Peyer's patch (tissue), 4 donors: ENCODE measurements around the gene CLASP2. TPM values are rescaled to one million over a fixed set of nuclear protein-coding genes. Genes with fewer than 3 reads are reported as not detected.

Experiments
- DNase-seq, 3 donors: peaks; one replicate each; pipeline ENCODE4 v3.0.0-alpha.2; 2017 to 2019
- H3K27ac ChIP-seq, 4 donors: fragments of 200-600 bp; sonication (generic); one replicate each; pipeline ENCODE4 v1.5.1; 2016 to 2019
- H3K27me3 ChIP-seq, 2 donors: fragments of 200-600 bp; sonication (generic); one replicate each; pipeline ENCODE4 v1.5.1; 2019
- H3K36me3 ChIP-seq, 3 donors: fragments of 200-600 bp; sonication (generic); one replicate each; pipeline ENCODE4 v1.5.1; 2016 to 2019
- H3K4me1 ChIP-seq, 4 donors: fragments of 200-600 bp; sonication (generic); one replicate each; pipeline ENCODE4 v1.5.1; 2016 to 2019
- H3K4me3 ChIP-seq, 4 donors: fragments of 200-600 bp; sonication (generic); 1 replicate in 3 of 4; 2 replicates in 1 of 4; pipeline ENCODE4 v1.5.1; 2016 to 2019; ENCODE audit warnings: mild to moderate bottlenecking in 1 of 4
- H3K9me3 ChIP-seq, 4 donors: fragments of 200-600 bp; sonication (generic); one replicate each; pipeline ENCODE4 v1.5.1; 2016 to 2019; ENCODE audit warnings: mild to moderate bottlenecking in 1 of 4
- CTCF ChIP-seq, 6 experiments: fragments of 450-650 bp in 4 of 6; fragments of 200-600 bp in 2 of 6; sonication (generic) in 1 of 6; IDR thresholded peaks; one replicate each; pipeline ENCODE4 v1.5.1; 2017 to 2019; ENCODE audit warnings: antibody characterized with exemption in 6 of 6, mild to moderate bottlenecking in 3 of 6, moderate library complexity in 1 of 6
- POLR2A ChIP-seq, 2 donors: fragments of 450-650 bp; IDR thresholded peaks; one replicate each; pipeline ENCODE4 v1.5.1; 2017; ENCODE audit warnings: antibody characterized with exemption in 2 of 2, mild to moderate bottlenecking in 2 of 2, moderate library complexity in 2 of 2
- total RNA-seq, 4 donors: library from RNA; depleted of rRNA; stranded (reverse); fragments of >200 nt; gene quantifications; one replicate each; pipeline ENCODE4 v1.1.0, GENCODE V29; 2016

Gene CLASP2
- total RNA-seq, 4 donors from 2014 or later, result 37.0 to 73.4 (median 66.4) TPM

- H3K4me3 ChIP-seq, result no peak overlapping the region
- H3K27me3 ChIP-seq, result no peaks in the 10 kb centered on the region
- H3K4me1 ChIP-seq, result peaks cover 0 to under 1% (median 0%) of the 10 kb centered on the region in 4 donors
- H3K9me3 ChIP-seq, result no peaks in the 10 kb centered on the region
- no peak overlapping the region for H3K27ac ChIP-seq
- TF ChIP-seq POLR2A (IDR thresholded peaks at IDR 0.05) (no peak), CTCF (IDR thresholded peaks at IDR 0.05) (no peak)
- no peaks in the 10 kb centered on the region for H3K36me3 ChIP-seq
- no peak for DNase-seq
Observed at GRCh38 chr3:33665294-33665693, 52.8 kb downstream of the CLASP2 start.

- no peaks in the 10 kb centered on the region for H3K9me3 ChIP-seq
- no peak for DNase-seq
- H3K27ac ChIP-seq, result no peak overlapping the region
- H3K27me3 ChIP-seq, result no peaks in the 10 kb centered on the region
- peaks cover 0 to 8% (median 0%) of the 10 kb centered on the region in 4 donors for H3K4me1 ChIP-seq
- no peak for TF ChIP-seq CTCF (IDR thresholded peaks at IDR 0.05)
- TF ChIP-seq POLR2A (IDR thresholded peaks at IDR 0.05), result no peak
- H3K36me3 ChIP-seq, result no peaks in the 10 kb centered on the region
- H3K4me3 ChIP-seq, result no peak overlapping the region
Observed at GRCh38 chr3:33664195-33664594, 53.9 kb downstream of the CLASP2 start.

- Histone ChIP-seq H3K4me1 (peaks cover 0 to 13% (median 2%) of the 10 kb centered on the region in 4 donors), H3K4me3 (no peak overlapping the region), H3K27me3 (no peaks in the 10 kb centered on the region), H3K36me3 (no peaks in the 10 kb centered on the region), H3K9me3 (no peaks in the 10 kb centered on the region), H3K27ac (no peak overlapping the region)
- no peak for DNase-seq
- TF ChIP-seq CTCF (IDR thresholded peaks at IDR 0.05) (no peak), POLR2A (IDR thresholded peaks at IDR 0.05) (no peak)
Observed at GRCh38 chr3:33663042-33663441, 55.0 kb downstream of the CLASP2 start.

GRCh38 chr3:33659856-33660434, 58.1 kb downstream of the CLASP2 start:
- DNase-seq, result no peak
- Histone ChIP-seq H3K4me3 (peak overlapping the region in 2 of 4 donors; percentile 48), H3K4me1 (peaks cover 0 to 14% (median 2%) of the 10 kb centered on the region in 4 donors), H3K27ac (peak overlapping the region; percentile 30 to 67 (median 61)), H3K9me3 (no peaks in the 10 kb centered on the region), H3K36me3 (no peaks in the 10 kb centered on the region), H3K27me3 (no peaks in the 10 kb centered on the region)
- TF ChIP-seq POLR2A (IDR thresholded peaks at IDR 0.05) (no peak), CTCF (IDR thresholded peaks at IDR 0.05) (no peak)

GRCh38 chr3:33658991-33659848, 58.8 kb downstream of the CLASP2 start:
- no peaks in the 10 kb centered on the region for H3K36me3 ChIP-seq
- H3K4me3 ChIP-seq, result peak overlapping the region; percentile 8 to 48 (median 32)
- H3K27ac ChIP-seq, result peak overlapping the region; percentile 30 to 67 (median 61)
- no peaks in the 10 kb centered on the region for H3K27me3 ChIP-seq
- DNase-seq, result peak; percentile 57 to 80 (median 64)
- no peaks in the 10 kb centered on the region for H3K9me3 ChIP-seq
- peaks cover 0 to 14% (median 2%) of the 10 kb centered on the region in 4 donors for H3K4me1 ChIP-seq
- TF ChIP-seq POLR2A (IDR thresholded peaks at IDR 0.05), result no peak
- no peak for TF ChIP-seq CTCF (IDR thresholded peaks at IDR 0.05)
